Amygdala (tissue), 56 donors: ENCODE measurements around the gene RPS17.
"Not testable (repeated sequence)": the region's sequence is repeated elsewhere in the genome, so short reads cannot be mapped to it uniquely, and the experiment has no call there.

ENCODE experiments used
- DNase-seq, 56 donors: peaks; one replicate each; lab custom pipeline; 2025; lab: John Stamatoyannopoulos, UW

The RPS17 gene

GRCh38 chr15:82530606-82531379 is 9.5 kb downstream of the RPS17 start:
- DNase-seq: no peak

GRCh38 chr15:82530006-82530405 is 10.3 kb downstream of the RPS17 start:
- no peak for DNase-seq

- DNase-seq: not testable (repeated sequence)
Measured at GRCh38 chr15:82513587-82513986, 26.7 kb downstream of the RPS17 start.

- DNase-seq: not testable (repeated sequence)
Measured at GRCh38 chr15:82507693-82508092, 32.6 kb downstream of the RPS17 start.

GRCh38 chr15:82507087-82507486 is 33.2 kb downstream of the RPS17 start:
- DNase-seq: not testable (repeated sequence)

GRCh38 chr15:82505842-82506241 is 34.4 kb downstream of the RPS17 start:
- not testable (repeated sequence) for DNase-seq

GRCh38 chr15:82504074-82504473 is 36.2 kb downstream of the RPS17 start:
- not testable (repeated sequence) for DNase-seq

- not testable (repeated sequence) for DNase-seq
Measured at GRCh38 chr15:82502700-82503339, 37.4 kb downstream of the RPS17 start.

GRCh38 chr15:82500772-82501171 is 39.5 kb downstream of the RPS17 start:
- DNase-seq: not testable (repeated sequence)

- not testable (repeated sequence) for DNase-seq
Measured at GRCh38 chr15:82497978-82498377, 42.3 kb downstream of the RPS17 start.

- not testable (repeated sequence) for DNase-seq
Measured at GRCh38 chr15:82488250-82488649, 52.0 kb downstream of the RPS17 start.

GRCh38 chr15:82487045-82487444 is 53.2 kb downstream of the RPS17 start:
- DNase-seq: not testable (repeated sequence)
